Neutrophil (primary cell): ENCODE measurements around the gene ABI1.

ENCODE experiments used
- H3K27ac ChIP-seq: fragments of 200-600 bp; sonication (generic); 2 replicates; pipeline ENCODE4 v1.5.1; 2016; ENCODE audit warnings: mild to moderate bottlenecking, moderate library complexity
- H3K27me3 ChIP-seq: fragments of 200-600 bp; sonication (generic); 2 replicates; pipeline ENCODE4 v1.6.0; 2016; ENCODE audit warnings: mild to moderate bottlenecking
- H3K36me3 ChIP-seq: fragments of 200-600 bp; sonication (generic); 2 replicates; pipeline ENCODE4 v1.5.1; 2017
- H3K4me1 ChIP-seq, 2 experiments: fragments of 200-600 bp in 1 of 2; sonication (generic) in 1 of 2; 1 replicate in 1 of 2; 2 replicates in 1 of 2; pipeline versions ENCODE4 v1.5.1 to v1.6.1; 2013 to 2016; ENCODE audit warnings: low read depth in 1 of 2, low read length in 1 of 2, mild to moderate bottlenecking in 1 of 2, moderate library complexity in 1 of 2; ENCODE audit not compliant: control insufficient read depth in 1 of 2, insufficient read depth in 1 of 2
- H3K4me3 ChIP-seq, 2 experiments: fragments of 200-600 bp in 1 of 2; sonication (generic) in 1 of 2; 1 replicate in 1 of 2; 2 replicates in 1 of 2; pipeline ENCODE4 v1.5.1; 2013 to 2016; ENCODE audit warnings: low read depth in 1 of 2, low read length in 1 of 2, mild to moderate bottlenecking in 1 of 2, moderate library complexity in 1 of 2
- H3K9me3 ChIP-seq: fragments of 200-600 bp; sonication (generic); 2 replicates; pipeline ENCODE4 v1.5.1; 2016
- TF ChIP-seq, protein P1 (sequence below): fragments of 200-600 bp; sonication (generic); IDR thresholded peaks from 2 replicates; pipeline ENCODE4 v1.5.1; 2016; ENCODE audit warnings: antibody characterized with exemption

The ABI1 gene

DNA sequence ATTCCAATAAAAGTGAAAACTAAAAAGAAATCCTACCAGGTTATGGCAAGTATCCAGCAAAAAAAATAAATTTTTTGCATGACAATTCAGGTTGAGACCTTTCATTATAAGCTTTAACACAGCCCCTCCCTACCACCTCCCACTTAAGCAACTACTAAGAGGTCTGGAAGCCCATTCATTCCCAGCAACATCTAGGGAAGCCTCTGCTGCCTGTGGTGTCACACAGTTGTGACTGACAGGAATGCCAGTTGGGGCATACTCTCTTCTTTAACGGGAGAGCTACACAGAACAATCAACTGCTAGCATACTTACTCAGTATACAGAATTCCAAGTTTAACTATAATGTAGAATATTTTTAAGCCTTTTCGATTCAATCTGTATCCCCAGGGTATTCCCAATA is 27.8 kb downstream of the ABI1 start:
- H3K4me1 ChIP-seq = peaks cover 34 to 43% of the 10 kb centered on the region in 2 experiments
- no peaks in the 10 kb centered on the region for H3K9me3 ChIP-seq
- H3K36me3 ChIP-seq = no peaks in the 10 kb centered on the region
- H3K27ac ChIP-seq = no peak overlapping the region
- no peak overlapping the region for H3K4me3 ChIP-seq
- H3K27me3 ChIP-seq = no peaks in the 10 kb centered on the region
- TF ChIP-seq, protein P1, sequence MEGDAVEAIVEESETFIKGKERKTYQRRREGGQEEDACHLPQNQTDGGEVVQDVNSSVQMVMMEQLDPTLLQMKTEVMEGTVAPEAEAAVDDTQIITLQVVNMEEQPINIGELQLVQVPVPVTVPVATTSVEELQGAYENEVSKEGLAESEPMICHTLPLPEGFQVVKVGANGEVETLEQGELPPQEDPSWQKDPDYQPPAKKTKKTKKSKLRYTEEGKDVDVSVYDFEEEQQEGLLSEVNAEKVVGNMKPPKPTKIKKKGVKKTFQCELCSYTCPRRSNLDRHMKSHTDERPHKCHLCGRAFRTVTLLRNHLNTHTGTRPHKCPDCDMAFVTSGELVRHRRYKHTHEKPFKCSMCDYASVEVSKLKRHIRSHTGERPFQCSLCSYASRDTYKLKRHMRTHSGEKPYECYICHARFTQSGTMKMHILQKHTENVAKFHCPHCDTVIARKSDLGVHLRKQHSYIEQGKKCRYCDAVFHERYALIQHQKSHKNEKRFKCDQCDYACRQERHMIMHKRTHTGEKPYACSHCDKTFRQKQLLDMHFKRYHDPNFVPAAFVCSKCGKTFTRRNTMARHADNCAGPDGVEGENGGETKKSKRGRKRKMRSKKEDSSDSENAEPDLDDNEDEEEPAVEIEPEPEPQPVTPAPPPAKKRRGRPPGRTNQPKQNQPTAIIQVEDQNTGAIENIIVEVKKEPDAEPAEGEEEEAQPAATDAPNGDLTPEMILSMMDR = no peak

DNA sequence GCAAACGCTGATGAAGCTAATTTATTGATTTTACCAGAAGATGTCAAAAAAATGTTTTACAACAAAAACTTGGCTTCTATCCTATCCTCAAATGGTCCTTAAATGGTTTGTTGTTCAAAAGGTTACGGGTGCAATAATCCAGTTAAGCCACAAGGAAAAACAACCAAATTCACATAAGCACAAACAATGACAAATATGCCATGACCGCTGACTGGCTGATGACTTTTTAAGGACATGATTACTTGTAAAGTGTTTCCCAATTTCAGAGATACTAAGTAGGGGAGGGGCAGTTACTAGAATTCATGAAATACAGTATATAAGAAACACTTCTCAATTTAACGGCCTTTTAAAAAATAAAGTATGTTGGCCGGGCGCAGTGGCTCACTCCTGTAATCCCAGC is 28.8 kb downstream of the ABI1 start:
- H3K27ac ChIP-seq = no peak overlapping the region
- TF ChIP-seq, protein P1 = no peak

DNA sequence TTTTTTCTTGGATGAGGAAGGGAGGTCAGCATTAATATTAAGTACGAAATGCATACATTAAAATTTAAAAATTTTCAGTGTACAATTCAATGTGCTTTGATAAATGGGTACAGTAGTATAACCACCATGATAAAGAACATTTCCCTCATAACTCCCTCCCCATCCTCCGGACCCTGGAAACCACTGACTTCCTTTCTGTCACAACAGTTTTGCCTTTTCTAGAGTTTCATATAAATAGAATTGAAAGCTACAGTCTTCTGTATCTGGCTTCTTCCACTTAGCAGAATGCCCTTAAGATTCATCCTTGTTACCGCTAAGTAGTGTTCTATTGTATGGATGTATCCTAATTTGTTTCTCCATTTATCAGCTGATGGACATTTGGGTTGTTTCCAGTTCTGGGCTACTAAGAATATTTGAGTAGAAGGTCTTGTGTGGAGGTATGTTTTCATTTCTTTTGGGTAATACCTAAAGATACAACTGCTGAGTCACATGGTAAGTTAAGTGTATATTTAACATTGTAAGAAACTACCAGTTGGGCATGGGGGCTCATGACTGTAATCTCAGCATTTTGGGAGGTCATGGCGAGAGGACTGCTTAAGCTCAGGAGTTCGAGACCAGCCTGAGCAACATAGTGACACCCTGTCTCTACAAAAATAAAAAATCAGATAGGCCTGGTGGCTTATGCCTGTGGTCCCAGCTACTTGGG is 30.8 kb downstream of the ABI1 start:
- H3K4me3 ChIP-seq = no peak overlapping the region
- H3K27ac ChIP-seq = peak overlapping the region; percentile 65

More for the DNA sequence above, 28.8 kb downstream of the ABI1 start:
- H3K9me3 ChIP-seq = no peaks in the 10 kb centered on the region
- H3K36me3 ChIP-seq = no peaks in the 10 kb centered on the region
- no peak overlapping the region for H3K4me3 ChIP-seq
- no peaks in the 10 kb centered on the region for H3K27me3 ChIP-seq
- peaks cover 24 to 34% of the 10 kb centered on the region in 2 experiments for H3K4me1 ChIP-seq

DNA sequence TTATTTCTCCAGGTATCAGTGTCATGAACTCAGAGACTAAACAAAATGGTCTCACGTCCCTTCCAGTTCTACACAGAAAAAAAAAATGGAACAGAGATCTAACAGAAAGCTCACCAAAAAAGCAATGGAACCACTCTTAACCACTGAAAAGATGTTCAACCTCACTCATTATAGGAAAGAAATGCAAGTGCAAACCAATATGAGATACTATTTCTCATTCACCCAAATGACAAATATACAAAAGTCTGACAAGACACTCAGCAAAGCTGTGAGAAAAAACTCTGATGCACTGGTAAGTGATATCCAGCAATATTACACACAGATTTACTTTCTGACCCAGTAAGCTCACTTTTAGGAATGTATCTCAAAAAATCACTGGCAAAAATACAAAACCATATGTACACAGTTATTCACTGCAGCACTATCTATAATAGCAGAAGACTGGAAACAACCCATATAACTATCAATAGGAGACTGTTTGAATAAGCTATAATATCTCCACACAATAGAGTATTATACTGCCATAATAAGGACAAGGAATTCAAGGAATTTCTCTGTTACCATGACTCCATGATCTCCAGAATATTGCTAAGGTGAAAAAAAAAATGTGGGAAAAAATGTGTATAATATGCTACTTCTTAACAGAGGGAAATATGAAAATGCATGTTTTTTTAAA is 36.6 kb downstream of the ABI1 start:
- Histone ChIP-seq H3K9me3 (no peaks in the 10 kb centered on the region), H3K27me3 (no peaks in the 10 kb centered on the region), H3K4me1 (peaks cover 0 to under 1% of the 10 kb centered on the region in 2 experiments), H3K27ac (no peak overlapping the region), H3K36me3 (peaks cover 17% of the 10 kb centered on the region), H3K4me3 (no peak overlapping the region)
- TF ChIP-seq, protein P1 = no peak

More for the DNA sequence above, 30.8 kb downstream of the ABI1 start:
- TF ChIP-seq, protein P1 = no peak
- Histone ChIP-seq H3K27me3 (no peaks in the 10 kb centered on the region), H3K4me1 (peaks cover 18 to 24% of the 10 kb centered on the region in 2 experiments), H3K9me3 (no peaks in the 10 kb centered on the region), H3K36me3 (no peaks in the 10 kb centered on the region)

DNA sequence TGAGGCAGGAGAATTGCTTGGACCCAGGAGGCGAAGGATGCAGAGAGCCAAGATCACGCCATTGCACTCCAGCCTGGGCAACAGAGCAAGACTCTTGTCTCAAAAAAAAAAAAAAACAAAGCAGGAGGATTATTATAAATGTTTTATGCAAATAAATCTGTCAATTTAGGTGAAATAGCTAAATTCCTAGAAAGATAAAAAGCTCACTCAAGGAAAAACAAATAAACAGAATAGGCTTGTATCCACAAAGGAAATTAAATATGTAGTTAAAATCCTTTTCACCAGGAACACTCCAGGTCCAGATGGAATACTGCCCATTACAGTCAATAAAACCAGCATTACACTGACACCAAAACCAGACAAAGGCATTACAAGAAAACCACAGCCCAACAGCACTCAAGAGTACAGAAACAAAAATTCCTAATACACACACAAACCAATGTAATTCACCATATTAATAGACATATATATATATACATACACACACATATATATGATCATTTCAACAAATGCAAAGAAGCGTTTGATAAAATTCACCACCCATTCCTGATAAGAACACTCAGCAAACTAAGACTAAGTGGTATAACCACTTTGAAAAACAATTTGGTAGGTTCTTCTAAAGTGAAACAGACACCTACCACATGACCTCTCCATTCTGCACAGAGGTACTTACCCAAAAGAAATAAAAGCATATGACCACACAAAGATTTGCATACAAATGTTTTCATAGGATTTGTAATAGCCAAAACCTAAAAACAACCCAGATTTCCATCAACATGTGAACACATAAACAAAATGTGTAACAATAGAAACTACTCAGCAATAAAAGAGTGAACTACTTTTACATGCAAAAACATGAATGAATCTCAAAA is 38.8 kb downstream of the ABI1 start:
- Histone ChIP-seq H3K36me3 (peaks cover 17% of the 10 kb centered on the region), H3K9me3 (no peaks in the 10 kb centered on the region), H3K4me1 (no peaks in the 10 kb centered on the region), H3K27ac (no peak overlapping the region), H3K4me3 (no peak overlapping the region), H3K27me3 (no peaks in the 10 kb centered on the region)
- TF ChIP-seq, protein P1 = no peak
